ENCODE data around the gene SASS6. TPM values are rescaled to one million over a fixed set of nuclear protein-coding genes. Genes with fewer than 3 reads are reported as not detected.

The SASS6 gene
- total and polyA plus RNA-seq, 9 of the 15 experiments (the other 6 are each of a cell fraction or from before 2014, with no cell fraction given) = 11.6 to 34.1 (median 18.0) TPM

- no peak for TF ChIP-seq ZNF699 (CRISPR knock-in tag; IDR thresholded peaks at IDR 0.05; ENCODE audit: insufficient replicate concordance)
- TF ChIP-seq KAT2B (IDR thresholded peaks at IDR 0.05; ENCODE audit: low read depth, low read length) = no peak
- TF ChIP-seq ZNF766 (CRISPR knock-in tag; conservative IDR thresholded peaks at IDR 0.05) = 0 out of 2 replicates have a peak, but pooled peaks have one; percentile 31
- TF ChIP-seq NBN (IDR thresholded peaks at IDR 0.05; ENCODE audit: low read depth) = no peak
- no peak for TF ChIP-seq ZBTB49 (CRISPR knock-in tag; IDR thresholded peaks at IDR 0.05; ENCODE audit: borderline replicate concordance)
- TF ChIP-seq SLC30A9 (CRISPR knock-in tag; IDR thresholded peaks at IDR 0.05) = no peak
- no peak; the same call in 1 of the 2 replicates for TF ChIP-seq TCF3 (CRISPR knock-in tag; IDR thresholded peaks at IDR 0.05)
- no peak for TF ChIP-seq CGGBP1 (CRISPR knock-in tag; IDR thresholded peaks at IDR 0.05)
- no peak for TF ChIP-seq MCM5 (IDR thresholded peaks at IDR 0.05; ENCODE audit: low read depth)
- TF ChIP-seq EP400 (IDR thresholded peaks at IDR 0.05) = peak; percentile 58
- no peak for TF ChIP-seq NFIX (CRISPR knock-in tag; IDR thresholded peaks at IDR 0.05; ENCODE audit: low read depth)
- peak; percentile 95 for TF ChIP-seq CREM (IDR thresholded peaks at IDR 0.05; ENCODE audit: low read depth)
- no peak for TF ChIP-seq ZC3H11A (IDR thresholded peaks at IDR 0.05; ENCODE audit: low read depth, low read length)
- peak; percentile 69 for TF ChIP-seq ZNF511 (CRISPR knock-in tag; IDR thresholded peaks at IDR 0.05)
- no peak for TF ChIP-seq SMAD2 (IDR thresholded peaks at IDR 0.05; ENCODE audit: low read depth, low read length)
- no peak for TF ChIP-seq NR4A1 (CRISPR knock-in tag; IDR thresholded peaks at IDR 0.05)
- TF ChIP-seq NR4A1 (tag; IDR thresholded peaks at IDR 0.05) = no peak
- no peak for TF ChIP-seq THRA (IDR thresholded peaks at IDR 0.05)
- peak; percentile 86; the same call in 1 of the 2 replicates for TF ChIP-seq GATAD2B (IDR thresholded peaks at IDR 0.05; ENCODE audit: borderline replicate concordance)
- TF ChIP-seq ZBTB17 (CRISPR knock-in tag; IDR thresholded peaks at IDR 0.05) = no peak
- no peak for TF ChIP-seq AFF1 (IDR thresholded peaks at IDR 0.05; ENCODE audit: low read depth in 1 of 2, partially characterized antibody in 2 of 2)
Observed at GRCh38 chr1:100037927-100038659, 94.6 kb downstream of the SASS6 start (continued).

All from K562 (cell line).